Activated CD8-positive, alpha-beta memory T cell treated with anti-CD3 and anti-CD28 coated beads, Interleukin-2, amount 50 U/mL, for 4 hours (primary cell): Measurements from ENCODE around the gene ERBB4.

Experiments used
- DNase-seq: peaks from one replicate; pipeline ENCODE4 v3.0.0-alpha.2; 2020

ERBB4 gene

GRCh38 chr2:211981451-211981850, 557.2 kb downstream of the ERBB4 start:
- DNase-seq = no peak

DNA sequence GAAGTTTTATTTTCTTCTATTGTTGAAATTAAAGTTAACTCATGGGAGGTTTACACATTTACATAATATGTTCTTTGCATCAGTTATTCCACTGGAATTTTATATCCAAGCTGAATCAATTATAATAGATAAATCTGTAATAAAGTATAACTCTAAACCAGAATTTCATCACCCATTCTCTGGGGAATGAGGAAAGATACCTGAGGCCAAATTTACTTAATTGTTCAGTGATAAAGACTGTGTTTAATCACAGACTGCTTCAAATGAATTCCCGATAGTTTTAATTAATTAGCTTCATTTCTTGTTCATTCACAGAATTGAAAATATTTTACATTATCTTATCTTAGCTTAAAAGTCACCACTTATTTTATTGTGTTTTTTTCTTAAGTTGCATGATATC, 562.5 kb downstream of the ERBB4 start:
- DNase-seq = no peak

DNA sequence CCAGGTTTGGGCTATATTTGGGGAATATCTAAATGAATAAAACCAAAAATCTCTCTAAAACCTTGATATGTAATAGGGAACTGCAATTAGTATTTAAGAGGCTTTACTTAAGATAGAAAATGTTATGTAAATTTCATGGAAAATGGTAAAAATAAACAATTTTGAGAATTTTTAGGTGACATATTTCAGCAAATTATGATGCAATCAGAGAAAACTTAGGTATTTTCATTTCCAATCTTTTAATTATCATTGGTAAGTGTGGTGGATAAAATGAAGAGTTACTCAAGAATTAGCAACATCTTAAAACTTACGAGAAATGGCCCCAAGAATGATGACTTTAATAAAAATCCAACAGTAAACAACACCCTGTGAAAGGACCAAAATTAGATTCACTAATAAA, 571.4 kb downstream of the ERBB4 start:
- no peak for DNase-seq

- no peak for DNase-seq
Observed at GRCh38 chr2:211963969-211964368, 574.6 kb downstream of the ERBB4 start.

- DNase-seq = no peak
Observed at GRCh38 chr2:211957799-211958198, 580.8 kb downstream of the ERBB4 start.

- DNase-seq = no peak
Observed at GRCh38 chr2:211955648-211956047, 583.0 kb downstream of the ERBB4 start.

- no peak for DNase-seq
Observed at GRCh38 chr2:211948932-211949331, 589.7 kb downstream of the ERBB4 start.

GRCh38 chr2:211946960-211947359, 591.6 kb downstream of the ERBB4 start:
- DNase-seq = no peak

GRCh38 chr2:211944572-211944971, 594.0 kb downstream of the ERBB4 start:
- no peak for DNase-seq

- DNase-seq = no peak
Observed at GRCh38 chr2:211942153-211942552, 596.4 kb downstream of the ERBB4 start.

DNA sequence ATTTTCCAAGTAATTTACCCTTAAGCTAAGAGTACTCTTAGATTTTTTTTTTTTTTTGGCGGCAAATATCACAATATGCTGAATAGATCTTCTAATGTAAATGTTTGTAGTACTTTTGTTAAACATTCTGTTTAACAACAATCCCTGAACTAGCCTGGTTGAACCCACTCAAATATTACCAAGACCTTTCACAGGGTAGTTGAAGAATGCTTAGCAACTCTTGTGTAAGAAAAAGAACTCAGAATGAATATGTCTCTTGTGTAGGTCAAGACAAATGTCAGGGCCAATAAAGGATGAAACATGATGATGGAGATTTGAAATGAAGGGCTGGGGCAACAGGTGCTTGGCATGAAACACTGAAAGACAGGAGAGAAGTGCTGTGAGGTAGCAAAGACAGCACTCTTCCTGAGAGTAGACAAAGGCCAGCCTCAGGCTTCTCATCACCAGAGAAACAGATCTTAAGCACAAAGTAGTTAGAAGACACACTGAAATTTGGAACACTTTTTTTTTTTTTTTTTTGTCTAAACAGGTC, 597.3 kb downstream of the ERBB4 start:
- DNase-seq = no peak

DNA sequence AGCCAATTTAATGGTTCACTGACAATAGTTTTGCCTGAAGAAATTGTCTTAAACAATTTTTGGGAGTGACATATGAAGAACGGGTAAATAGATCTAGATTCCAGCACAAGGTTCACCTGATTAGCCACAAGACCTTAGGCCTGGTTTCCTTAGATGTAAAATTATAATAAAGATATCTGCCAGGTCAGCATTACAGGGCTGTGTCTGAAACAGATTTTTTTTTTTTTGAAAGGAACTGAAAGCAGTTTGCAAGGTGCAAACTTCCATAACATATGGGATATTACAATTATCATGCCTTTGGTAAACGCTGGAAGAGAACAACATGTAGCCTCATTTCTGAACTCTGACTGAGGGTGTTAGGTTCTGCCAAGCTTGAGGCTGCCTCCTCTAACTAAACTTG, 599.4 kb downstream of the ERBB4 start:
- no peak for DNase-seq

DNA sequence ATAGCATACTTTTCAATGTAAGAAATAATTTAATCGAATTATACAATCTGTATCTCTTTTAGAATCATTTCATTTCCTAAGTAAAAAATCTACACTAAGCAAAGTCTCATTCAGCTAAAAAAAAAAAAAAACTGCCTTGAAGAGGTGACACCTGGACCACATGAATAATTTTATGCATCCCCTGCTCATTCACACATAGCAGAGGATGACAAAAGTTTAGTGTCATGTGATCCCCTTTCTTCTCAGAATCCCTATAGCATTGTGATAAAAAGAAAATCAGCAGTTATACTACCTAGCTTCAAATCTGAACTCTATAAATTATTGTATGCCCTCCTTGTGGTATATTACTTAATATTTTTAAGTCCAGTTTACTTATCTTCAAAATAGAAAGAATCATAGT, 603.8 kb downstream of the ERBB4 start:
- DNase-seq = no peak

GRCh38 chr2:211931314-211931713, 607.3 kb downstream of the ERBB4 start:
- DNase-seq = no peak

GRCh38 chr2:211930331-211930730, 608.3 kb downstream of the ERBB4 start:
- no peak for DNase-seq

DNA sequence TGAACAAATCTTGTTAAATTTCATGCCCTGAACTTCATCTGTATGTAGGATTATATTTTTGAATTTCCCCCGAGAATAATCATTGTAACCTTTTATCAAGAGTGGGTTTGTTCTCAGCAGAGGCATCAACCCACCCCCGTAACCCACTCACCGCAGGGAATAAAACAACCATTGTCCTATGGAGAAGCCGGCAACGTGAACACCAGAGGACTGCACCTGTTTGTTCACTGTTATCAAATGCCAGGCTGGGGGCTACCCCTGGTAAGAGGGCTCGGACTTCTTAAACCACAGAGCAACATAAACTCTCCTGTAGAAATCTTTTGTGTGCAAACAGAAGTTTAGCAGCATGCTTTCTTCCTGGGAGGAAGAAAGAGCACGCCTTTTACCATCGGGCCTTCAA, 610.4 kb downstream of the ERBB4 start:
- DNase-seq = no peak

- no peak for DNase-seq
Observed at GRCh38 chr2:211923019-211923418, 615.6 kb downstream of the ERBB4 start.

GRCh38 chr2:211903961-211904360, 634.6 kb downstream of the ERBB4 start:
- no peak for DNase-seq

- DNase-seq = no peak
Observed at GRCh38 chr2:211901226-211901846, 637.3 kb downstream of the ERBB4 start.

DNA sequence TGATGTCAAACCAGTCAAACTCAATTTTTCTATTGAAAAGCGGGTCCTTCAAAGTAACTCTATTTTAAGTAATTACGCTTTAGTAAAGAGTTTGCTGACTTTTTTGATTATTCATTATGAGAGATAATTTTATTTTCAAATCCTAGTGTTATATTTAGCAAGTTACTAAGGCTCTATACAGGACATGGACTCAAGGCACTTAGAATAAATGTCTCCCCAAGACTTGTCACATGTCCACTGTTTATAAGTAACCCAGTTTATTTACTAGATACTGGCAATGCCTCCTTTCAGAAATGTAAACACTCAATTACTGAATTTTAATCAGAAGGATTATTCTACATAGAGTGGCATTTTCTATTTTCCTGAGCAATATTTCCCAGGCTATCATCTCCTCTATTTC, 638.1 kb downstream of the ERBB4 start:
- no peak for DNase-seq

DNA sequence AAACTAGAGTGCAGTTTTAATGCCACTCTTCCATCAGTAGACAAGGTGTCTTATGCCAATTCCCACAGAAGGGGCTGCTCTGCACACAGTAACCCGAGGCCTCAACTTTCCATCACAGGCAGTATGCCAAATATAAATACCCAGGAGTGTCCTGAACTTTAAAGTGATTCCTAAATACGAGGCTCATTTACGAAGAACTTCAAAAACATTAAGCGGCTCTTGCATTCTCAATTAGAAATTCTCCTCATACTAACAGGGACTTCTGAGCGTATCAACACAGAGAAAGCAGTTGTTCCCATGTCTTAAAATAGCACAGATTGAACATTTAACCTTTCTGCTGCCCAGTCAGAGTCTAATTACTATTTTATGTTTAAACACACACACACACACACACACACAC, 638.6 kb downstream of the ERBB4 start:
- no peak for DNase-seq

DNA sequence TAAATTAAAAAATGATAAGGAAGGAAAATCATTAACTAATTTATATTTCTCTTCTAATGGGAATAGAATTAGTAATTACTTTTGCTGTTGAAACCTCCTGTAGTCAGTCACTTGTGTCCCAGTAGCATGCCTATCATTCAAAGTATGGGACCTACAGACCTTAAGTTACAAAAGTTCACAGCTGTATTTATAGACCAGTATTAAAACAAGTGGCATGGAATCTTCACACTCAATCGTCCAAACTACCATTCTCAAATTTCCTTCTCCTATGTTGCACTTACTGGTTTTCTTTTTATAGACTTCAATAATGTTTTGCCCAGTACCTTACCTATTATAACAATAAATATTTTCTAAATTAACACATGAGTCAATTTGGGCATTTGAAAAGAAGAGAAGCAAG, 639.9 kb downstream of the ERBB4 start:
- DNase-seq = no peak

DNA sequence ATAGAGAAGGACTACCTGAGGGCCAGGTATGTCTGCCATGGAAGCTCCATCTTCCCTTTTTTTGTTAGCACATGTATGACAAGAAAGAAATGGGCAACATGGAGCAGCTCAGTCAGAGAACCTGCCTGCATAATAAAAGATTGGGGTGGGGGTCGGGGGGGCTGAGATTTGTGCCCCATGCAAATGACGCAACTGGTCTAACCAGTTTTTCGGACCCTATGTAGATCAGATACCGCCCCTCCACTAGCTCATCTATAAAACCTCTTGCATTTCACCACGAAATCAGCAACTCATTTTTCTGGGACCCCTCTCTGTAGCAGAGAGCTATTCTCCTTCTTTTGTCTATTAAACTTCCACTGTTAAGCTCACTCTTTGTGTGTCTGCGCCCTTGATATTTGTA, 657.2 kb downstream of the ERBB4 start:
- no peak for DNase-seq

- DNase-seq = no peak
Observed at GRCh38 chr2:211879323-211879722, 659.3 kb downstream of the ERBB4 start.

- DNase-seq = no peak
Observed at GRCh38 chr2:211877061-211877460, 661.5 kb downstream of the ERBB4 start.
